ENCODE results near the gene MAGI2.

The MAGI2 gene

DNA sequence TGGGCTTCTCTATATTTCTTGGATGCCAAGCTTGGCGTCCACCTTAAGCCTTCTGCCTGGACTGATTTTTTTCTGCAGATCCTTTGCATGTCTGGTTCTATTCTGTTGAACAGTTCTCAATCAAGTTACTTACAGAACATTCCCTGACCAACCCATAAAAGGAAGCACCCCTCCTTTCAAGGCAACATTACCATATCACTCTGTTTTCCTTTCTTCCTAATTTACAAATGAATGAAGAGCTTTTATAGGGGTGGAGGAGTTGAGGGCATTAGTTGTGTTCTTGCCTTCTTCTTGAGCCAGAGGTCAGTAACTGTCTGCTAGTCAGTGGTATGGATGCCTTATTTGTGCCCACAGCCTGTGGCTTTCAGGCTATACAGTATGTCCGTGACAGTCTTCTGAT, 1293.9 kb downstream of the MAGI2 start:
- no peak for FAIRE-seq

DNA sequence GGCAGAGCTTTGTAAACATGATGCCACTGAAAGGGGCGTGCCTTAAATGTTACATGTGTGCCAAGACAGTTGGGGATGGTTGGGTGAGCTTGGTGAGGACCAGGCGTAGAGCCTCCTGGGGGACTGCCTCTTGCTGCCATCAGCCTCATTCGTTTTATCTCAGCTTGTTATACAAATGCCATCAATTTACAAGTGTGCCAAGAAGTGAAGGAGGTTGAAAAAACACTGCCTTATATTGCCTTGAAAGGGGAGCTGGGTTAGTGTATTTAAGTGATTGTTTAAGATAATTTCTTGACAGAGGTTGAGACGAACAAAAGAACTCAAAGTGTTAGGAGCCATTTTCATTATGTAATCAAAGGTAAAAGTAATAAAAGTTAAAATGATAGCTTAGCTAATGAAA, 1300.2 kb downstream of the MAGI2 start:
- FAIRE-seq = no peak

DNA sequence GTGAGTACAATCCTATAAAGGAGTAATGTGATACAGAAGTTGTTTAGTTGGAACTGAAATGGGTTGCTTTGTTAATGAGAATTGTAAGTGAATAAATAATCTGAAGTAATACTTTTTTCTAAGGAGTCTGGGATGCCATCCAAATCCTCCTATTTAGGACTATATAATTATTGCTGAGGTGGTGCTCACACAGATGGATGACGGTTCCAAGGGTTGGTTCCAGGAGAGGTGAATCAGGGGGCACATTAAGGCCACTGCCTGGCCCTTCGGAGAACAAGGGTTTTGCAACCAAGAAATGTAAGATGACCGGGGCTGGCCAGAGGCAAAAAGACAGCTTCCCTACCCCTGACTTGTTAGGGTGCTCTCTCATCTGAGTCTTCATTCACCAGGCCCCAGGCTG, 1302.2 kb downstream of the MAGI2 start:
- FAIRE-seq = no peak

DNA sequence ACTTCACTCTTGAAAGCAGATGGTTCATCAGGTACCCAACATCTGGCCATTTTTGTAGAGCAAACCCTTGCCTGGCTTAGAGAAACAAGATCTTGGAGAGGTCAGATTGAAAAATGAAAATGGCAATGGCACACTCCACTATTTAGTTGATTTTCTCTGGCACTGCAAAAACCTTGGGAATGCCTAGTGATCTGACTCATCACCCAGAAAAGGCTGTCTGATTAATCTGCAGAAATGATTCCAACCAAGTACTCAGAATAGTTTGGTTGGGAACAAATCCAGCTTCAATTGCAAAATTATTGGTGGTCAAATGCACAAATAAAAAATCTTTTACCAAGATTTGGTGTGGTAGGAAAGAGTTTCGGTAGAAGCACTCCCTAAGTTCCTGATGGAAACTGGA, 1303.7 kb downstream of the MAGI2 start:
- FAIRE-seq = no peak

DNA sequence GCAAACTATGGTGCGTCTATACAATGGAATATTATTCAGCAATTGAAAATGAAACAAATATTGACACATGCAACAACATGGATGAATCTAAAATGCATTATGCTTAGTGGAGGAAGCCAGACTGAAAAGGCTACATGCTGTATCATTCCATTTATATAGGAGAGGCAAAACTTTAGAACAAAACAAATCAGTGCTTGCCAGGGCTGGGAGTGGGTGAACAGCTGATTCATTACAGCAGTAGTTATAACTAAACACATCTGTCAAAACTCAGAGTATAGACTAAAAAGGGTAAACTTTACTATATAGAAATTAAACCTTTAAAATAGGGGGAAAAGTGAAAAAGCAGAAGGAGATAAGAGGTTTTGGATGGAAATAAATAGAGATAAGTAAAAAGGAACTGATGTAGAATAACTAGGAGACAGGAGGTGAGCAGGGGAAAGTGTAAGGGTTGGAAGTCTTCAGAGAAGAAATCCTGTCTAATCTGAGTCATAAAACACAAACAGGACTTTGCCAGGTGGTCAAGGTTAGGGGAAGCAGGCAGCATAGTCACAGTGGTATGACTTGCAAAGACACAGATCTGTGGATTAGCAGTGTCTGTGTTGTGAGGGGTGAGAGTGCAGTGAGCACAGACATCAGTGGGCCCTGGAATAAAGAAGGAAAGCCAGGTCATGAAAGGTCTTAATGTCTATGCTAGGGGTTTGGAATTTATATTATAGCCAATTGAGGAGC, 1305.1 kb downstream of the MAGI2 start:
- FAIRE-seq = no peak

DNA sequence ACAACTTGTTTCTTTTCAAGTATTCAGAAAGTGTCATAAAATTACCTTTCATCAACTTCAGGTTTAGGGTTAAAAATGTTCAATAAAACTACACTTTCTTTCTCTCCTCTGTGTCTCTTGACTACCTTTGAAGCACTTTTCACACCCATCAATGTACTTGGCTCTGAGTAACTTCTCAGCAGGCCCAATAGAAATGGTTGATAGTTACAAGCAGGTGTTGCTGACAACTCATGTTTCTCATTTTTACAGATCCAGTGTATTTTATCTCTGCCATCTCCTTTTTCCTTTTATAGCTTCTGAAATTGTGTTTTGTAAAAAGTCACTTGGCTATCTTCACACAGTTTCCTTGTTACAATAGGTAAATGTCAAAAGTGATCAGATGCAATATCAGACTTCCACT, 1306.9 kb downstream of the MAGI2 start:
- FAIRE-seq = no peak

DNA sequence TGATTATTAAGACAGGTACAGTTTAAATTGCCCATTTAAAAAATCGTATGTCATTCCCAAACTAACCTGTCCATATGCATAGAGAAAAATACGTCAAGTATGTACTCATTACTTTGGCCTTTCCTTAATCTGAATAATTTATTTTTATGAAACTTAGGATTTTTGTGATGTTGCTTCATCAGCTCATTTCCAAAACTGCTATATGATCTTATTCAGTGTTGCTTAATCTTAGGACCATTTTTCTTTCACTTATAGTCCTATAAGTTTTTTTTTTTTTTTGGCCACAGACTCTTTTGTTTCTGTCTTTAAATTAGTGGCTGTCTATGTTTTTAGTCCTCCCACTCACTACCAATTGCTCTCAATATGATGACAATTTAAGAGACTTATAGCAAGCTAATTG, 1309.8 kb downstream of the MAGI2 start:
- FAIRE-seq = no peak

DNA sequence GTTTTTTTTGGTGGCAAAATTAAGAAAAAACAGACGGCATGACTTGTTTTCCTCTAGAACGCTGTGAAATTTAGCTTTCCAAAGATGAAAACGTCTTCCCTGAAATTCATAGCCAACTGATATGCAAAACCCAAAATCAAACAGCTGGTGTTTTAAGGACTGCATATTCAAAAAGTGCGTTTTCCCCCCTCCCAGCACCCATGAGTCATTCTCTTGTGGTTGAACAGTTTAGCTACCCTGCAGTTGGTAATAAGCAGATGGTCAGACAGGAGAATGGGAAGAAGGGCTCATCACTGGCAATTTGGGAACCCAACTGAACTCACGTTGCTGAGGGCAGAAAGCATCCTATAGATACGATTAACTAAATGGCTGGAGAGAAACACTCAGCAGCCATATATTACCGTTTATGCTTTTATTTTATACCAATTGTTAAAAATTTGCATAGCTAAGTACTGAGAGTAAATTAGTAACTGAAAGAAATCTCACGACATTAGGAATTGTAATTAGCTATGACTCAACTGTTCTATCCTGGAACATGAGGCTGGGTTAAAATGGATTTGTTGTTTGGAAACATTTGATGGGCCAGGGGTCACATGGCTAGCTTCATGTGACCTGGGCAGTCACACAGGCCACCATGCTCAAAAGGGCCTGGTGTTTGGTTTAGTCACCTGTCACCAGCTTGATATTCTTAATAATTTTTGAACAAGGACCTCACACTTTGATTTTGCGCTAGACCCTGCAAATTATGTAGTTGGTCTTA, 1311.8 kb downstream of the MAGI2 start:
- no peak for FAIRE-seq

DNA sequence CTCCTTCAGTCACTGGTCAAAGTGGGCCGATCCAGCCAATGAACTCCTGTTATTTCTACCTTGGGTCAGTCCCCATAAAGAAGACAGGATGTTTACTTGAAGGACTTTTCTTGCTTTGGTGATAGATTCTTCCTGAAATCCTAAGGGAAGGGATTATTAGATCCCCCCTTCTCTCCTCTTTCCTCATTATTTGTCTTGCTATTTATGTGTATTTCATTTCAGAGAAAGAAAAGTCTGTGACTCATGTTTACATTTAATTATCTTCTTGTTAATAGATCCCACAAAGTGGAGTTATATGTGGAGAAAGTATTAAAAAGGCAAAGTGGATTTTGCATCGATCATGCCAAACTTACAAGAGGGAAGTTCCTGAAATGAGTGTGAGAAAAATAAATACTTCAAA, 1313.4 kb downstream of the MAGI2 start:
- no peak for FAIRE-seq

DNA sequence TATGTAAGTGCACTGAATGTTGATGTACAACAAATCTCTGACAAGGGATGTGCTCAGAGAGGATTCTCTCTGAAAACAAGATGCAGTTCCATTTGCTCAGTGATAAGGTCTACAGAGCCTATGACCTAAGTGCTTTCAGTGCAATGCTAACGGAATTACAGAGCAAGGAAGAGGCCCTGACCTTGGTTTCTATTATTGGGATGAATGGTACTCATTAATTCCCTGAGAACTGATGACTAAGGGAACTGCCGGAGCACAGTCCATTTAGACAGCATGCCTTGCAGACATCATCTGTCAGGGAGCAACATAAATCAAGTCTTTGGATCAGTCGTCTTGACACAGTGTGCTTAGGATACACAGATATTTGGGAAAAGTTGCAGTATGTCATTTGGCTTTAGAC, 1314.1 kb downstream of the MAGI2 start:
- no peak for FAIRE-seq

DNA sequence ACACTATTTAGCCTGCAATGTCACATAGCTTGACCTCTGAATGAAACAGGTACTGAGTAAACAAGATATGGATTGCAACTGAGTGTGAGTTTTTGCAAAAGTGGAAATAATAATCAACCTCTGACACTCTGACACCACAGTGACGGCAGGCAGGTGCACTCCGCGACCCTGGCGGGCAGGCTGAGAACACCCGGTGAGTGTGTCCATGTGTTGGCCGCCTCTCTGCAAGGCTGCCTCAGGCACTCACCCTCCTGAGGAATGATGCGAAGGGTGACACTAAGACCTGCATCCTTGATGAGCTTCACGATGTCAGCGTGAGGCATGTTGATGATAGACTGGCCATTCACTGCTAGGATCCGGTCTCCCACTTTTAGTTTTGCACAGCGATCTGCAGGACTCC, 1318.7 kb downstream of the MAGI2 start:
- no peak for FAIRE-seq

DNA sequence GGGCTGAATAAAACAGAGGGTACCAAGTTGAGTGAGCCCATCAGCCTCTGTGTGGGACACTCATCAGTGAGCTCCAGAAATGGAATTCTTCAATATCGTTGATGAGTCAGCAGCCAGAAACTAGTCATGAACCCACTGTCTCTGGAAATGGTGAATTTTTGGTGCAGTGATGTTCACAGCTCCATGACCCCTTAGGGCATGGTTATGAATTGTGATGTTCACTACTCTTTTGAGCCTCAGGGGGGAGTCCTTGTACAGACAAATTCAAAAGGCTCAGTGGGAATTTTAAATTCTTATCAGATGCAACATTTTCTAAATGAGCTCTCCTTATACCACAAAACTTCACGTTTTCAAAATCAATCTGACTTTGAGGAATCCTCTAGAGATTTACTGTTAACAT, 1319.2 kb downstream of the MAGI2 start:
- FAIRE-seq = no peak

DNA sequence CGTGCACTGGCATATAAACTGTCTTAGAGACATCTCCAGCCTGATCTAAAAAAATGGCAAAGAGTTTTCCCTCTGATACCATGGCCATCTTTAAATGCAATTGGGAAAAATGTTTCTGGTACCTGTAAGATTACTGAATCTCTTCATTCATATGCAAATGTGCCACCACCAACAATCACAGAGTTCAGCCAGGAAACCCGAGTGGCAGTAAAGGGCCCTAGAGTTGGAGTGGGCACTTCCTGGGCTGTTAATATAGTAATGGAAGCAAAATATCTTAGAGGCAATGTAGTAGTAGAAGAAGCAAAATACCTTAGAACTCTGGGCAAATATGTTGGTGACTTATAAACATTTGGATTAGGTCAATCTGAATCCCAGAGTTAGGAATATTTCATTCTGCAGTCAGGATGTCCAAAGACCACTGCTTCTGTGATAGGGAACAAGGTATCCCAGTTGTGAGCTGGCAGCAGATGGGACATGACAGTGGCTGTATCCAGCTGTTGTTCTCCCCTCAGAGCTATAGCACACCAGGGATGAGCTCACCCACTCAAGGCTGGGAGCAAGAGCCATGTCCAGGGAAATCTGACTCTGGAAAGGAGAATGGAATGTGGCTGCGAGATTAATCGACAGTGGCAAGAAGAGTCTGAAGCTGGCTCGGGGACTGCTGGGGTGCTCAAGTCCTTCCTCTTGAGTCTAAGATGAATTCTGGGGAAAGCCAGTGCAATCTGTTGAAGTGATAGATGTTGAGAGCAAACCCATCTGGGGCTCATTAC, 1322.8 kb downstream of the MAGI2 start:
- no peak for FAIRE-seq

DNA sequence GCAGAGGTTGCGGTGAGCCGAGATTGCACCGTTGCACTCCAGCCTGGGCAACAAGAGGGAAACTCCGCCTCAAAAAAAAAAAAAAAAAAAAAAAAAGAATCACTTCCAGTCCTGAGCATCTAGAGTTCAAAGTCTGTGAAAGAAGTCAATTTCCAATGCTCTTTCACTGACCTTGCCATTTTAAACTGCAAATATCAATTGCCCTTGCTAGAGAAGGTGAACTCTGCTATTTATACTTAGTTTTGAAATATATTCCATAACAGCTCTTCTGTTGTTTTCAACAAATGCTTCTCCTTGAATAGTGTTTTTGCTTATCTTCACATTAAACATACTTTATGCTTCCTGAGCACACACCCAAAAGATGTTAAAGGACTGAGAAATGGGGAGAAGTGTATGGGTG, 1323.6 kb downstream of the MAGI2 start:
- no peak for FAIRE-seq

DNA sequence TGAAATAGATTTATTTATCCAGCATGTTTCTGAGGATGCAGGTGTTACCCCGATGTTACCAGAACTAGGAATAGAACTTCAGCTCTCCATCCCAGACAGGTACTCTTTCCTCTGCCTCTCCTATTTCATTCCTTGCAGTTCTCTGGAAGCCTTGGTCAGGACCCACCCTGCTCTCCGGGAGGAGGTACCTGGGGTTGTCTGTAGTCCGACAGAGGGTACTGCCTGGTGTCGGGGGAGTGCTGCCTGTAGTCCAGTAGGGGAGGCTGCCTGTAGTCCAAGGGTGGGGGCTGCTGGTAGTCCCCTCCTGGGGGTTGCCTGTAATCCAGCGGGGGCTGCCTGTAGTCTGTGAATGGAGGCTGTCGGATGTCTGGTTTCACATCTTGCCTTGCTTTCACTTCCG, 1326.5 kb downstream of the MAGI2 start:
- no peak for FAIRE-seq

DNA sequence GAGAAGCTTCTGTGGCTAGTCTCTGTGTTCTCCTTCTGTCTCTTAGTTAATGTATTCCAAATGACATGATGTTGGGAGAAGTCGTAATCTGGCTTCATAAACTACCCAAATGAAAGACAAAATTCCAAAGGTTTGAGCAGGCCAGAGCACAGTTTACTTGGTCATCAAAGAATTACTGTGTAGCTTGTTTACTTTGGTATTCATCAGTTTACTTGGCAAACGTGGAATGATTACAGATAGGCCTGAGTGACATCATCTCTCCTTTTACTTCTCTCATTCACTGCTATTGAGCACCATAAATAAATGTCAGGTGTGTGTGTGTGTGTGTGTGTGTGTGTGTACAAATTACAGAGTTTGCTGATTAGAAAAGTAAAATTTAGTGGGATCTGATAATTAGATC, 1327.6 kb downstream of the MAGI2 start:
- no peak for FAIRE-seq

DNA sequence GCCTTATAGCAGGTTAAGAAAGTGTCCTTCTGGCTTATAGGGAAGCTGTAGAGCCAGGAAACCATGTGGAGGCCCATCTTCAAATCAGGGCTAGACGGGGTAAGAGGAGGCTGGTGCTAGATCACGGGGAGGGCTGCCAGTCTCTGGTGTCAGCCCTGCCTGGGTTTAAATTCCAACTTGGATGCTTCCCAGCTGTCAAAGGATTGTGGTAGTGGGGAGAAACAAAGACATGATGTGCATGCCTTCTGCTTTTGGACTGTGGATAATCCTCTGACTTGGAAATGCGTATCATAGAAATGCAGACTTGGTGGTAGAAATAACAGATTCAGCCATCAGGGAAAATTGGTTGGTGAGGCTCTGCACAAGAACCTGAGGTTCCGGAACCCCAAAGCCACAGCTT, 1329.3 kb downstream of the MAGI2 start:
- no peak for FAIRE-seq

DNA sequence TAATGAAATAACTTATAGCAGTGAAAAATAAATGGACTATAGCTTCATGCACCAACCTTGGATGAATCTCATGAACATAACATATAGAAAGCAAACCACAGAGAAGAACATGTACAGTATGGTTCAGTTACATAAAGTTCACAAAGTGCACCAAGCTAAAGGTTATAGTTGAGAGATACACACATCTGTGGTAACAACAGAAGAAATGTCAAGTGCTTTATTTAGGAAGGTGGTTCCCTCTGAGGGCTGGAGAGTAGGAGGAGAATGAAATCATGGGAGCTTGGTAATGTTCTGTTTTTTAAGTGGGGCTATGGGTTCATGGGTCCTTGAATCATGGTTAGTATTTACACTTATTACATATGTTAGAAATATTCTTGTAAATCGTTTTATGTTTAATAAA, 1331.6 kb downstream of the MAGI2 start:
- FAIRE-seq = no peak

DNA sequence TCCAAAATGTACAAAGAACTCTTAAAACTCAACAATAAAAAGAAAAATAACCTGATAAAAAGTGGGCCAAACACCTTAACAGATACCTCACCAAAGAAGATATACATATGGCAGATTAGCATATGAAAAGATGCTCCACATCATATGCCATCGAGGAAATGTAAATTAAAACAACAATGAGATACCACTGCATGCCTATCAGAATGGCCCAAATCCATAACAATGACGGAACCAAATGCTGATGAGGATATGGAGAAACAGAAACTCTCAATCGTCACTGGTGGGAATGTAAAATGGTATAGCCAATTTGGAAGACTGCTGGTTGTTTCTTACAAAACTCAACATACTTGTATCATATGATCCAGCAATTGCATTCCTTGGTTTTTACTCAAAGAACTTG, 1335.0 kb downstream of the MAGI2 start:
- FAIRE-seq = no peak

DNA sequence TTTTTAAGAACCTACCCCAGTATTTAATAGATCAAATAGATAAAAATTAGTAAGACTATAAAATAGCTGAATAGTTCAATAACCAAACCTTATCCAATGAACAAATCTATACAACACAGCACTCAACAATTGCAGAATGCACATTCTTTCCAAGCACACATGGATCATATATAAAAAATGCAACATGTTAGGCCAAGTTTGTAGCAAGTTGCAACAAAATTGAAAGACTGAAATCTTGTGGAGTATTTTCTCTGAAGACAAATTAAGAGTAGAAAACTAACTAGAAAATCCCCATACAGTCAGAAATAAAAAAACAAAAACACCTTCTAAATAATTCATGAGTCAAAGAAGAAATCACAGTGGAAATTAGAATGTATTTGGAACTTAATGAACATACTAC, 1337.6 kb downstream of the MAGI2 start:
- FAIRE-seq = no peak

DNA sequence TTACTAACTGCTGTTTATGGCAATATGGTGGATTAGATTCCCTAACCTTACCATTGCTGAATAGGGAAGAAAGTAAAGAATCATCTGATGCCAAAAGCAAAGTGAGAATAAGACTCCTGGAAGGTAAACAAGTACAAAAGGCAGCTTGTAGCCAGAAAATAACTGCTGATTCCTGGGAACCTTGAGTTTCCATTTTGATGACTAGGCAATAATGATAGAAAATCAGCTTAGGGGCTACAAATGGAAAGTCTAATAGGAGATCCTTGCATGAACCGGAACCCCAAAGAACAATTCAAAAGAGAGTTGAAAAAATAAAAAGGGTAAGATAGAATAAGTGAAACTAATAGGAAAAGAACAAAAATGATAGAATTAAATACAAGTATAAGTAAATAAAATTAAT, 1338.5 kb downstream of the MAGI2 start:
- FAIRE-seq = no peak

DNA sequence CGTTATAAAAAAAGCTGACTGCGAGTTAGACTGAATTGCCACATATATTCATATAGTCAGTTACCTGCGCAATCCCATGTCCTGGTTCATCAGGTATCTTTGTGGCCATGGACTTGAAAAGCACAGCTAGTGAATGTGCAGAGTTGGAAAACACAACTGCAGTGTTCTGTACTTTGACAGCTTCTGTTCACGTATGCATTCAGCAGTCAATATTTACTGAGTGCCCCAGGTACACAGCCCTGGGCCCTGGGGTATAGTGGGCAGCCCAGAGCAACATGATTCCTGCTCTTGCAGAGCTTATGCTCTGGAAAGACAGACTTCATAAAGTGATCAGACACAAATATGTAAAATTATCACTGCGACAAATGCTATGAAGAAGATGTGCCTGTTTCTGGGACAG, 1341.0 kb downstream of the MAGI2 start:
- FAIRE-seq = no peak

DNA sequence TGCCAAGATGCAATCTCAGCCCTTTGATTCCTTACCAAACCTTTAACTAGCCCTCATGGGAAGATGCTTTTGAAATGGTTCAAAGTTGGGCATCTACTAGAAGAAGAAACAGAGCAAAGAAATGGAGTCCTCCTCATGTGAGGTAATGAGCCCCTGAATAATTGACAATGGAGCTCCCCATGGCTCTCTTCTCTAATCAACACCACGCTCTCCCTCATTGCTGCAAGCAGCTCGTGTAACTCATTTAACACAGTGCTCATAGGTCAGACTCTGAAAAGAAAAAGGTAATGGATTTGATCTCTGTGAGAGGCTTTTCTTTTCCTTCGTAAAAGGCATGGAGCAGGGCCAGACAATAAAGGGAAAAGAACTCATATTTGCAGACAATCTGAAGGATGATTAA, 1342.1 kb downstream of the MAGI2 start:
- FAIRE-seq = no peak

DNA sequence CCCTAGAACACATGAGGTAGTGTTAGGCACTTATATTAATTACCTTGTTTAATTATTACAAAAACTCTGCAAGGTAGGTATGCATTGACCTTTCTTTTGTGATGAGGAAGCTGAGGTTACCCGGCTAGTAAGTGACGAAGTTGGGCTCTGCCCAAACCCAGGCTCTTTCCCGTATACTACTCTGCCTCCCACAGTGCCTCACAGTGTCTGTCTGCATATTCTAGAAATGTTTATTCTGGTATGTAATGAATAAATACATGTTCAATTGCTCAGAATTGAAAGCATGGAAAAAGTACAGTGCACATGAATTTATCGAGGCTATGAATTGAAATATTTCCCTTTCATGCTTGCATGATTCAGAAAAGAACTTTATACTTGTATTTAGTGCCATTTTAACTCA, 1350.0 kb downstream of the MAGI2 start:
- FAIRE-seq = no peak
